ENCODE measurements around the gene C2orf68. TPM values are rescaled to one million over a fixed set of nuclear protein-coding genes. Genes with fewer than 3 reads are reported as not detected.

The C2orf68 gene
- total and polyA plus RNA-seq, 9 of the 15 experiments (the other 6 are each of a cell fraction or from before 2014, with no cell fraction given) = 22.1 to 50.0 (median 31.8) TPM

DNA sequence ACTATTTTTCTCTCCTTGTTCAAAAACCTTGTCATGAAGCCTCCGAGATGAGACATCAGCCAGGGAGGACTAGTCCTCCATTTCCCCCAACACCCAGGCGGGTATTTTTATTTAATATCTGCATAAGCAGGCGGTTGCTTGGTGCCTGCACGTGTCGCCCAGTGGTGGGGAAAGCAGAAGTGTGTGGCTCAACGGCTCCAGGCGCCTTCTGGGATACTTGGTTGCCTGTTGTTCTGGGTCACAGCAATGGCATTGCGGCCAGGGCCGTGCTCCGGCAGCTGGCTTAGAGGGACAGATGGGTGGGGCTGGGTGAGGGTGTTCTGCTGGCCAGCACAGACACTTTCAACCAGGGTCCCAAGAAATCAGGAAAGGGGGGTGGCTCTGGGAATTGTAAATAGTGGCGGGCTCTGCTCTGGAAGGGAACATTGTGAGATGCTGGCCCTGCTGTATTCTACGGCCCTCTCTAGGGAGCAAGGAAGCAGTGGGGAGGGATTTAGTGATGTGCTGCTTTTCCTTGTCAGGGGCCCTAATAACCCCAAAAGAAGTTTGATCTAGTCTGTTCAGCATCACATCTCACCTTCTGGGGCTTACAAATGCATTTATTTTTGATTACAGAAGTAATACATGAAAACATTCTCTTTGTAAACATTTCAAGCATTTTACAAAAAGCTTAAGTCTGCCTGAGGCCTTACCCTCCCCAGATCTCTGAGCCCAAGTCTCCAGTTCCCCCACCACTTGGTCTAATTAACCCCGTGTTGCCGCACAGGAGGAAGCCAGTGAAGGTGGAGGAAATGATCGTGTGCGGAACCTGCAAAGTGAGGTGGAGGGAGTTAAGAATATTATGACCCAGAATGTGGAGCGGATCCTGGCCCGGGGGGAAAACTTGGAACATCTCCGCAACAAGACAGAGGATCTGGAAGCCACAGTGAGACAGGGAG, 33.4 kb downstream of the C2orf68 start (continued):
- TF ChIP-seq, protein P1, sequence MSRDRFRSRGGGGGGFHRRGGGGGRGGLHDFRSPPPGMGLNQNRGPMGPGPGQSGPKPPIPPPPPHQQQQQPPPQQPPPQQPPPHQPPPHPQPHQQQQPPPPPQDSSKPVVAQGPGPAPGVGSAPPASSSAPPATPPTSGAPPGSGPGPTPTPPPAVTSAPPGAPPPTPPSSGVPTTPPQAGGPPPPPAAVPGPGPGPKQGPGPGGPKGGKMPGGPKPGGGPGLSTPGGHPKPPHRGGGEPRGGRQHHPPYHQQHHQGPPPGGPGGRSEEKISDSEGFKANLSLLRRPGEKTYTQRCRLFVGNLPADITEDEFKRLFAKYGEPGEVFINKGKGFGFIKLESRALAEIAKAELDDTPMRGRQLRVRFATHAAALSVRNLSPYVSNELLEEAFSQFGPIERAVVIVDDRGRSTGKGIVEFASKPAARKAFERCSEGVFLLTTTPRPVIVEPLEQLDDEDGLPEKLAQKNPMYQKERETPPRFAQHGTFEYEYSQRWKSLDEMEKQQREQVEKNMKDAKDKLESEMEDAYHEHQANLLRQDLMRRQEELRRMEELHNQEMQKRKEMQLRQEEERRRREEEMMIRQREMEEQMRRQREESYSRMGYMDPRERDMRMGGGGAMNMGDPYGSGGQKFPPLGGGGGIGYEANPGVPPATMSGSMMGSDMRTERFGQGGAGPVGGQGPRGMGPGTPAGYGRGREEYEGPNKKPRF (IDR thresholded peaks at IDR 0.05; ENCODE audit: low read depth, low read length) = no peak
- TF ChIP-seq, protein P2, sequence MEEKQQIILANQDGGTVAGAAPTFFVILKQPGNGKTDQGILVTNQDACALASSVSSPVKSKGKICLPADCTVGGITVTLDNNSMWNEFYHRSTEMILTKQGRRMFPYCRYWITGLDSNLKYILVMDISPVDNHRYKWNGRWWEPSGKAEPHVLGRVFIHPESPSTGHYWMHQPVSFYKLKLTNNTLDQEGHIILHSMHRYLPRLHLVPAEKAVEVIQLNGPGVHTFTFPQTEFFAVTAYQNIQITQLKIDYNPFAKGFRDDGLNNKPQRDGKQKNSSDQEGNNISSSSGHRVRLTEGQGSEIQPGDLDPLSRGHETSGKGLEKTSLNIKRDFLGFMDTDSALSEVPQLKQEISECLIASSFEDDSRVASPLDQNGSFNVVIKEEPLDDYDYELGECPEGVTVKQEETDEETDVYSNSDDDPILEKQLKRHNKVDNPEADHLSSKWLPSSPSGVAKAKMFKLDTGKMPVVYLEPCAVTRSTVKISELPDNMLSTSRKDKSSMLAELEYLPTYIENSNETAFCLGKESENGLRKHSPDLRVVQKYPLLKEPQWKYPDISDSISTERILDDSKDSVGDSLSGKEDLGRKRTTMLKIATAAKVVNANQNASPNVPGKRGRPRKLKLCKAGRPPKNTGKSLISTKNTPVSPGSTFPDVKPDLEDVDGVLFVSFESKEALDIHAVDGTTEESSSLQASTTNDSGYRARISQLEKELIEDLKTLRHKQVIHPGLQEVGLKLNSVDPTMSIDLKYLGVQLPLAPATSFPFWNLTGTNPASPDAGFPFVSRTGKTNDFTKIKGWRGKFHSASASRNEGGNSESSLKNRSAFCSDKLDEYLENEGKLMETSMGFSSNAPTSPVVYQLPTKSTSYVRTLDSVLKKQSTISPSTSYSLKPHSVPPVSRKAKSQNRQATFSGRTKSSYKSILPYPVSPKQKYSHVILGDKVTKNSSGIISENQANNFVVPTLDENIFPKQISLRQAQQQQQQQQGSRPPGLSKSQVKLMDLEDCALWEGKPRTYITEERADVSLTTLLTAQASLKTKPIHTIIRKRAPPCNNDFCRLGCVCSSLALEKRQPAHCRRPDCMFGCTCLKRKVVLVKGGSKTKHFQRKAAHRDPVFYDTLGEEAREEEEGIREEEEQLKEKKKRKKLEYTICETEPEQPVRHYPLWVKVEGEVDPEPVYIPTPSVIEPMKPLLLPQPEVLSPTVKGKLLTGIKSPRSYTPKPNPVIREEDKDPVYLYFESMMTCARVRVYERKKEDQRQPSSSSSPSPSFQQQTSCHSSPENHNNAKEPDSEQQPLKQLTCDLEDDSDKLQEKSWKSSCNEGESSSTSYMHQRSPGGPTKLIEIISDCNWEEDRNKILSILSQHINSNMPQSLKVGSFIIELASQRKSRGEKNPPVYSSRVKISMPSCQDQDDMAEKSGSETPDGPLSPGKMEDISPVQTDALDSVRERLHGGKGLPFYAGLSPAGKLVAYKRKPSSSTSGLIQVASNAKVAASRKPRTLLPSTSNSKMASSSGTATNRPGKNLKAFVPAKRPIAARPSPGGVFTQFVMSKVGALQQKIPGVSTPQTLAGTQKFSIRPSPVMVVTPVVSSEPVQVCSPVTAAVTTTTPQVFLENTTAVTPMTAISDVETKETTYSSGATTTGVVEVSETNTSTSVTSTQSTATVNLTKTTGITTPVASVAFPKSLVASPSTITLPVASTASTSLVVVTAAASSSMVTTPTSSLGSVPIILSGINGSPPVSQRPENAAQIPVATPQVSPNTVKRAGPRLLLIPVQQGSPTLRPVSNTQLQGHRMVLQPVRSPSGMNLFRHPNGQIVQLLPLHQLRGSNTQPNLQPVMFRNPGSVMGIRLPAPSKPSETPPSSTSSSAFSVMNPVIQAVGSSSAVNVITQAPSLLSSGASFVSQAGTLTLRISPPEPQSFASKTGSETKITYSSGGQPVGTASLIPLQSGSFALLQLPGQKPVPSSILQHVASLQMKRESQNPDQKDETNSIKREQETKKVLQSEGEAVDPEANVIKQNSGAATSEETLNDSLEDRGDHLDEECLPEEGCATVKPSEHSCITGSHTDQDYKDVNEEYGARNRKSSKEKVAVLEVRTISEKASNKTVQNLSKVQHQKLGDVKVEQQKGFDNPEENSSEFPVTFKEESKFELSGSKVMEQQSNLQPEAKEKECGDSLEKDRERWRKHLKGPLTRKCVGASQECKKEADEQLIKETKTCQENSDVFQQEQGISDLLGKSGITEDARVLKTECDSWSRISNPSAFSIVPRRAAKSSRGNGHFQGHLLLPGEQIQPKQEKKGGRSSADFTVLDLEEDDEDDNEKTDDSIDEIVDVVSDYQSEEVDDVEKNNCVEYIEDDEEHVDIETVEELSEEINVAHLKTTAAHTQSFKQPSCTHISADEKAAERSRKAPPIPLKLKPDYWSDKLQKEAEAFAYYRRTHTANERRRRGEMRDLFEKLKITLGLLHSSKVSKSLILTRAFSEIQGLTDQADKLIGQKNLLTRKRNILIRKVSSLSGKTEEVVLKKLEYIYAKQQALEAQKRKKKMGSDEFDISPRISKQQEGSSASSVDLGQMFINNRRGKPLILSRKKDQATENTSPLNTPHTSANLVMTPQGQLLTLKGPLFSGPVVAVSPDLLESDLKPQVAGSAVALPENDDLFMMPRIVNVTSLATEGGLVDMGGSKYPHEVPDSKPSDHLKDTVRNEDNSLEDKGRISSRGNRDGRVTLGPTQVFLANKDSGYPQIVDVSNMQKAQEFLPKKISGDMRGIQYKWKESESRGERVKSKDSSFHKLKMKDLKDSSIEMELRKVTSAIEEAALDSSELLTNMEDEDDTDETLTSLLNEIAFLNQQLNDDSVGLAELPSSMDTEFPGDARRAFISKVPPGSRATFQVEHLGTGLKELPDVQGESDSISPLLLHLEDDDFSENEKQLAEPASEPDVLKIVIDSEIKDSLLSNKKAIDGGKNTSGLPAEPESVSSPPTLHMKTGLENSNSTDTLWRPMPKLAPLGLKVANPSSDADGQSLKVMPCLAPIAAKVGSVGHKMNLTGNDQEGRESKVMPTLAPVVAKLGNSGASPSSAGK (IDR thresholded peaks at IDR 0.05) = peak; percentile 89; the same call in 1 of the 2 replicates
- TF ChIP-seq SIN3B (IDR thresholded peaks at IDR 0.05; ENCODE audit: low read depth) (no peak), MYNN (IDR thresholded peaks at IDR 0.05) (no peak), MYNN (CRISPR knock-in tag; IDR thresholded peaks at IDR 0.05) (no peak), FUS (optimal IDR thresholded peaks at IDR 0.05; ENCODE audit: low read depth, low read length) (no peak), ZNF586 (CRISPR knock-in tag; conservative IDR thresholded peaks at IDR 0.05) (peak; percentile 69; the same call in 1 of the 2 replicates), TAF1 (IDR thresholded peaks at IDR 0.05; ENCODE audit: control insufficient read depth, extremely low read depth, insufficient read depth, low read length, severe bottlenecking) (peak; percentile 24), CBX8 (IDR thresholded peaks at IDR 0.05; ENCODE audit: borderline replicate concordance, extremely low read depth, low read depth, low read length, poor library complexity, severe bottlenecking) (no peak)
